ENCODE data around the gene NYNRIN.

- 0 out of 2 replicates have a peak, but pooled peaks have one; percentile 23 for TF ChIP-seq CTCF (conservative IDR thresholded peaks at IDR 0.05; ENCODE audit: low read length)
- no peak for TF ChIP-seq EZH2phosphoT487 (IDR thresholded peaks at IDR 0.05; ENCODE audit: borderline replicate concordance)
Observed at GRCh38 chr14:24351517-24351916, 47.3 kb upstream of the NYNRIN start.

Measured in Loucy (cell line).